ENCODE results near the gene MPV17L2.
"Not testable (repeated sequence)": the region's sequence is repeated elsewhere in the genome, so short reads cannot be mapped to it uniquely, and the experiment has no call there.

MPV17L2 gene

DNA sequence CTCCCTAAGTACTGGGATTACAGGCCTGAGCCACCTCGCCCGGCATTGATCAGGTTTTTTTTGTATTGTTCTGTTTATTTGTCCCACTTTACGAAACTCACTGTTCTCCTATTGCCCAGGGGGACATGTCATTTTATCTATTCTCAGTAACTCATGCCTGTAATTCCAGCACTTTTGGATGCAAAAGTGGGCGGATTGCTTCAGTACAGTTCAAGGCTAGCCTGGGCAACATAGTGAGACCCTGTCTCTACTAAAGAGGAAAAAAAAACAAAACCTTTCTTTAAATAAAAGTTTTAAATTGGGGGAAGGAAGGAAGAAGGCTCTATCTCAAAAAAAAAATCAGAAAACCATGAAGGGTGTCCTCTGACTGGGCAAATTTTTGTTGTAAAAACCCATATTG is 2.7 kb upstream of the MPV17L2 start:
- no peak for DNase-seq (ENCODE audit: low read depth in 2 of 3, low spot score in 1 of 3)

- no peak for DNase-seq (ENCODE audit: low read depth in 2 of 3, low spot score in 1 of 3)
These were observed 1.4 kb upstream of the MPV17L2 start for GRCh38 chr19:18191640-18192062.

DNA sequence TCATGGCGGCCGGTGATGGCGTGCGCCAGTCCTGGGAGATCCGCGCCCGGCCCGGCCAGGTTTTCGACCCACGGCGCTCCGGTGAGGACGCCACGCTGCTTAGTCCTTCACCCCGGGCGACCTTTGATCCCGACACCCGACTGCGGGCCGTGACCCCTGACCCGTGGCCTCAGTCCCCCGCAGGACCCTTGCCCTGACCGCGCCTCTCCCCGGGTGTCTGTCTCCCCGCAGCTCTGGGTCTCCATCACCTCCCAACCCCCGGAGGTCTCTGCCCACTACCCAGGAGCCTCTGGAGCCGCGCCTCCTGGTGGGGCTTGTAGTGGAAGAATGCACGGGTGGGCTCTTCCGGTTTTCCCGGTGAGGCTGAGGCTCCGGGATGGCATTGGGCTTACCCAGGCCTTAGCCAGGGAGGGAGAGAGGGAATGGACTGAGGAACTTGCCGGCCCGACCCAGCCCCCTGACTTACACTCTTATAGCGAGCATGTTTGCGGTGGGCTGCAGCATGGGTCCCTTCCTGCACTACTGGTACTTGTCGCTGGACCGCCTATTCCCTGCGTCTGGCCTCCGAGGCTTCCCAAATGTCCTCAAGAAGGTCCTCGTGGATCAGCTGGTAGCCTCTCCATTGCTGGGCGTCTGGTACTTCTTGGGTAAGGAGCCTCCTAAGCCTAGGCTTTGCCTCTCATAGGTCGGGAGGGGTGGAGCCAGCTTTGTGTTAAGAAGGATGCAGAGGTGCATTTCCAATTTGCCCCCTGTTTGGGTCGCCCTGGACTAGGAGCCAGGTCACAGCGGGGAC is 566 bp downstream of the MPV17L2 start:
- no peak for DNase-seq (ENCODE audit: low read depth in 2 of 3, low spot score in 1 of 3)

- DNase-seq (ENCODE audit: low read depth in 2 of 3, low spot score in 1 of 3): no peak
These were observed 1.1 kb downstream of the MPV17L2 start for GRCh38 chr19:18194181-18194530.

DNA sequence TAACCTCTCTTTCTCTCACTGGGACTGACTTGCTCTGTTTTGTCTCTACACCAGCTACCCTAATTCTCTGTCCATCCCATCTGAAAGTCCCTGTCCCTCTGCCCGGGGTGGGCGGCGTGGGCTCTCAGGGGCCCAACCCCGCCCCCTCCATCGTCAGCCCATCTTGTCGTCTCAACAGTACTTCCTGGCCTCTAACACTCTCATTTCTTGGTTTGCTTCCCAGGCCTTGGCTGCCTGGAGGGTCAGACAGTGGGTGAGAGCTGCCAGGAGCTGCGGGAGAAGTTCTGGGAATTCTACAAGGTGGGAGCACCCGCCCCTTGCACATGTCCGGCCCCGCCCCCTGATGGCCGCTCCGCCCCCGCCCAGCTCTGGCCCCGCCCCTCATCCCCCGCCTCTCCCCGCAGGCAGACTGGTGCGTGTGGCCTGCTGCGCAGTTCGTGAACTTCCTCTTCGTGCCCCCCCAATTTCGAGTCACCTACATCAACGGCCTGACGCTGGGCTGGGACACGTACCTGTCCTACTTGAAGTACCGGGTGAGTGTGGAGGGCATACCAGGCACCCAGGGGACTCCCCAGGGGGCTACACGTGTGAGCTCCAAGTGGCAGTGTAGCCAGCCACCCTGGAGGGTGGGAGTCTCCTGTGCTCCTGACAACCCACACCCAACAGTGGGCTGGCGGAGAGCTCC is 1.7 kb downstream of the MPV17L2 start:
- DNase-seq (ENCODE audit: low read depth in 2 of 3, low spot score in 1 of 3): peak in 1 of 3 donors; percentile 28

- DNase-seq (ENCODE audit: low read depth in 2 of 3, low spot score in 1 of 3): no peak
These were observed 3.5 kb downstream of the MPV17L2 start for GRCh38 chr19:18196511-18196845.

DNA sequence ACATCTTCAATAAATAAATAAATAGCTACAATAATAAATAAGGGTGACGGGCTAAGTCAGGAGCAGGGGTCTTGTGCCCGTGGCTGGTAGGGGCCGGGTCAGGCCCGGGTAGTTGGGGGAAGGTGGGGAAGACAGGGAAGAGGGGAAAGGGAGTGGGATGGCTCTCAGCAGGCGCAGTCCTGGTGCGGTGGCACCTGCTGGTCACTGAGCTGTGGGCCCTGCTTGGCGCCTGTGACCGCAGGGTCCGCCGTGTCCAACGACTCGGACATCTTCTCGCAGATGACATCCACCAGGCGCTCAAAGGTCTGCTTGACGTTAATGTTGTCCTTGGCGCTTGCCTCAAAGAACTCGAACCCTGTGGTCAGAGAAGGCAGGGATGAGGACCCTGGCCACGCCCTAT is 4.3 kb downstream of the MPV17L2 start:
- DNase-seq (ENCODE audit: low read depth in 2 of 3, low spot score in 1 of 3): no peak

DNA sequence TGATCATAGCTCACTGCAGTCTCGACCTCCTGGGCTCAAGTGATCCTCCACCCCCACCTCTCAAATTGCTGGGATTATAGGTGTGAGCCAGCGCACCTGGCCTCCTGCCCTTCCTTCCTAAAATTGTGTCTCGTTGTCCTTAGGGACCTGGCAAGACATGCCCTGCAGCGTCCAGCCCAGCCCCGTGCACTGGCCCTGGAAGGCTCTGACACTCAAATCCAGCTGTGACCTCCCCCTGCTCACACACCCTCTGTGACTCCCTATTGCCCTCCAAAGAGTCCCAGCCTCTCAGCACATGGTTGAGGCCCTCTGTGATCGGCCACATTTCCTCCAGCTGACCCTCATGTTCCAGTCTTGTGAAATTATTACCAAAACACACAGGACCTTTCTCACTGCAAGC is 4.9 kb downstream of the MPV17L2 start:
- DNase-seq (ENCODE audit: low read depth in 2 of 3, low spot score in 1 of 3): no peak

DNA sequence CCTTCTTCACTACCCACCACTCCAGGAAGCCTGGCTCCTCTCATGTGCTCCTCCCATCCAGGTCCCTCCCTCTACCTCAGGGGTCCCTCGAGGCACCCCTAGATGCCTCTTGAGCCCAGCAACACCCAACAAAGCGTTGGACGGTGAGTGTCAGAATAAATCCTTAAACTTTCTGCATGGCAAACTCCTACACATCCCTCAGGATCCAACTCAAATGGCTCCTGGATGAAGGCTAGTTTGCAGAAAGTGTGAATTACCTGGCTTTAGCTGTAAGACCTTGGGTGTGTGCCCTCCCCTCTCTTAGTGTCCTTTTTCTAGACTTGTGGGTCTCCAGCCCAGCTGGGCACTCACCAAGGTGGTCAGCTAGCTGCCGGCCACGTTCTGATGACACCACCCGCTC is 5.4 kb downstream of the MPV17L2 start:
- DNase-seq (ENCODE audit: low read depth in 2 of 3, low spot score in 1 of 3): no peak

DNA sequence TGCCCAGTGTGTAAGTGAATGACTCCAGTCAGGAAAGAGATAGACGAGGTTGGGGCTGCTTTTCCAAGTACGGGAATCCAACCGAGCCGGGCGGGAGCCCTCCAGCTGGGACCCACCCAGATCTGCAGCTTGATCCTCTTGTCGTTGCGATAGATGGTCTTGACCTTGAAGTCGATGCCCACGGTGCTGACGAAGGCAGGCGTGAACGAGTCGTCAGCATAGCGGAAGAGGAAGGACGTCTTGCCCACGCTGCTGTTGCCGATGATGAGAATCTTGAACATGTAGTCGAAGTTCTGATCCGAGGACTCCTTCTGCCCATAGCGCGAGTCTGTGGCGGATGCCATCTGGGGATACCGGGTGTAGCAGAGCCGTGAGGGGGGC is 9.4 kb downstream of the MPV17L2 start:
- no peak for DNase-seq (ENCODE audit: low read depth in 2 of 3, low spot score in 1 of 3)

GRCh38 chr19:18202778-18203407 is 9.9 kb downstream of the MPV17L2 start:
- DNase-seq (ENCODE audit: low read depth in 2 of 3, low spot score in 1 of 3): no peak

- DNase-seq (ENCODE audit: low read depth in 2 of 3, low spot score in 1 of 3): peak in 1 of 3 donors; percentile 22
These were observed 10.4 kb downstream of the MPV17L2 start for GRCh38 chr19:18203408-18203862.

- peak; percentile 99 for DNase-seq (ENCODE audit: low read depth in 2 of 3, low spot score in 1 of 3)
These were observed 10.9 kb downstream of the MPV17L2 start, which contains the start of gene RAB3A for GRCh38 chr19:18203863-18204393. Gene RAB3A (minus strand): TSS chr19:18204042. CDS start chr19:18202740, 1,302 bp downstream.

GRCh38 chr19:18204394-18205199 is 11.6 kb downstream of the MPV17L2 start:
- peak in 1 of 3 donors; percentile 66 for DNase-seq (ENCODE audit: low read depth in 2 of 3, low spot score in 1 of 3)

- peak in 1 of 3 donors; percentile 19 for DNase-seq (ENCODE audit: low read depth in 2 of 3, low spot score in 1 of 3)
These were observed 12.3 kb downstream of the MPV17L2 start for GRCh38 chr19:18205200-18205892.

DNA sequence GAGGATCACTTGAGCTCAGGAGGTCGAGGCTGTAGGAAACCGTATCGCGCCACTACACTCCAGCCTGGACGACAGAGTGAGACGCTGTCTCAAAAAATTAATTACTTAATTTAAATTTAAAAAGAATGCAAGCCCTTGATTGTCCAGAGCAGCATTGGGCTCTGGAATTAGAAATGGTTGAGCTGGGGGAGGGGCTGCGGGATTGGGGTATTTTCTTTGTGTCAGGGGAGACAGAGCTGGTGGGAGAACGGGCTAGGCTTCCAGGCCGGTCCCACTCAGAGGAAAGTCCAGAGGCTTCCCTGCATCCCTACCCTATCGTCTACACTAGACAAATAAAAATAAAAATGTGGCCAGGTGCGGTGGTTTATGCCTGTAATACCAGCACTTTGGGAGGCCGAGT is 13.0 kb downstream of the MPV17L2 start:
- no peak for DNase-seq (ENCODE audit: low read depth in 2 of 3, low spot score in 1 of 3)

GRCh38 chr19:18208098-18208951 is 15.3 kb downstream of the MPV17L2 start:
- peak in 1 of 3 donors; percentile 53 for DNase-seq (ENCODE audit: low read depth in 2 of 3, low spot score in 1 of 3)

DNA sequence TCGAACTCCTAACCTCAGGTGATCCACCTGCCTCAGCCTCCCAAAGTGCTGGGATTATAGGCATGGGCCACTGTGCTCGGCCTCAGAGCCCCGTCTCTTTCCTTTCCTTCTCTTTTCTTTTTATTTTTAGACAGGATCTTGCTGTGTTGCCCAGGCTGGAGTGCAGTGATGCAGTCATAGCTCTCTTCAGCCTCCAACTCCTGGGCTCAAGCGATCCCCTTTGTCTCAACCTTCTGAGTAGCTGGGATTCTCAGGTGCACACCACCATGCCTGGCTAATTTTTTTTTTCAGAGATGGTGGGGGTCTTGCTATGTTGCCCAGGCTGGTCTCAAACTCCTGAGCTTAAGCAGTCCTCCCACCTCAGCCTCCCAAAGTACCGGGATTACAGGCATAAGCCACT is 16.9 kb downstream of the MPV17L2 start:
- DNase-seq (ENCODE audit: low read depth in 2 of 3, low spot score in 1 of 3): not testable (repeated sequence)

GRCh38 chr19:18211683-18212082 is 18.7 kb downstream of the MPV17L2 start:
- DNase-seq (ENCODE audit: low read depth in 2 of 3, low spot score in 1 of 3): no peak

Measured in stimulated activated CD4-positive, alpha-beta T cell treated with anti-CD3 and anti-CD28 coated beads, Interleukin-12 subunit alpha, Interleukin-12 subunit beta, amount 100 ng/mL, for 48 hours (primary cell).